Astrocyte of the cerebellum (primary cell): ENCODE results near the gene ATAT1.

Experiments
- DNase-seq: peaks from one replicate; pipeline ENCODE4 v3.0.0-alpha.2; 2011; ENCODE audit warnings: low read depth
- H3K4me3 ChIP-seq: 2 replicates; pipeline ENCODE4 v1.5.1; 2011; ENCODE audit warnings: mild to moderate bottlenecking, low read depth, low read length, moderate library complexity
- in situ Hi-C: cut with HindIII; loops from 2 replicates; pipeline ENCODE4 v1.10.0; 2017; ENCODE audit warnings: low sequenced_read_pairs
- TF ChIP-seq, protein P1 (sequence below): IDR thresholded peaks from 2 replicates; pipeline ENCODE4 v1.5.1; 2012; ENCODE audit warnings: low read length, low read depth, moderate library complexity, mild to moderate bottlenecking; ENCODE audit errors: missing control alignments

ATAT1 gene

DNA sequence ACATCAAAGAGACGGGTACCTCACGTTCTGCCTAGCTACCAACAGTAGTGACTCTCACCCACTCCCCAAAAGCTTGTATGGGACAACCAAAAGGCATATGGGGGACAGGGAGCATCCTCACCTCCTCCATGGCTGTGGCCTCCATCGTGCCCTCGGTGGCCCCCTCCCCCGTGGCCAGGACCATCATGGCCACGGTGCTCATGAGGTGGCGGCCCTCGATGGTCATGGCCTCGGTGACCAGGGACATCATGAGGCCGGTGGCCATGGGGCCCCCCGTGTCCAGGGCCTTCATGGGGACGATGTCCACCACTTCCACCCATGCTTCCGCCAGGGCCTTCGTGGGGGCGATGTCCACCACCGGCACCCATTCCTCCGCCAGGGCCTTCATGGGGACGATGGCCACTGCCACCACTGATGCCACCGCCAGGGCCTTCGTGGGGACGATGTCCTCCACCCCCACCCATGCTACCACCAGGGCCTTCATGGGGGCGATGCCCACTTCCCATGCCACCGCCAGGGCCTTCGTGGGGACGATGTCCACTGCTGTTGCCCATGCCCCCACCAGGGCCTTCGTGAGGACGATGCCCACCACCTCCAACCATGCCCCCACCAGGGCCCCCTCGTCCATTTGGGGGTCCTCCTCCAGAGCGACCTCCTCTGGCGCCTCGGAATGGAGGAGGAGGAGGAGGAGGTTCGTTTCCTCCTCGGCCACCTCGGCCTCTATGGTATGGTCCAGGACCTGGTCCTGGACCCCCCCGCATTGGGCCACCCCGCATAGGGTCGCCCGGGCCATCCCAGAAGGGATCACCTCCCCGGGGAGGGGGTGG lies 24.6 kb upstream of the ATAT1 start:
- TF ChIP-seq, protein P1, sequence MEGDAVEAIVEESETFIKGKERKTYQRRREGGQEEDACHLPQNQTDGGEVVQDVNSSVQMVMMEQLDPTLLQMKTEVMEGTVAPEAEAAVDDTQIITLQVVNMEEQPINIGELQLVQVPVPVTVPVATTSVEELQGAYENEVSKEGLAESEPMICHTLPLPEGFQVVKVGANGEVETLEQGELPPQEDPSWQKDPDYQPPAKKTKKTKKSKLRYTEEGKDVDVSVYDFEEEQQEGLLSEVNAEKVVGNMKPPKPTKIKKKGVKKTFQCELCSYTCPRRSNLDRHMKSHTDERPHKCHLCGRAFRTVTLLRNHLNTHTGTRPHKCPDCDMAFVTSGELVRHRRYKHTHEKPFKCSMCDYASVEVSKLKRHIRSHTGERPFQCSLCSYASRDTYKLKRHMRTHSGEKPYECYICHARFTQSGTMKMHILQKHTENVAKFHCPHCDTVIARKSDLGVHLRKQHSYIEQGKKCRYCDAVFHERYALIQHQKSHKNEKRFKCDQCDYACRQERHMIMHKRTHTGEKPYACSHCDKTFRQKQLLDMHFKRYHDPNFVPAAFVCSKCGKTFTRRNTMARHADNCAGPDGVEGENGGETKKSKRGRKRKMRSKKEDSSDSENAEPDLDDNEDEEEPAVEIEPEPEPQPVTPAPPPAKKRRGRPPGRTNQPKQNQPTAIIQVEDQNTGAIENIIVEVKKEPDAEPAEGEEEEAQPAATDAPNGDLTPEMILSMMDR = no peak
- in situ Hi-C loops = no loop called here
- H3K4me3 ChIP-seq = no peak overlapping the region
- DNase-seq = no peak

DNA sequence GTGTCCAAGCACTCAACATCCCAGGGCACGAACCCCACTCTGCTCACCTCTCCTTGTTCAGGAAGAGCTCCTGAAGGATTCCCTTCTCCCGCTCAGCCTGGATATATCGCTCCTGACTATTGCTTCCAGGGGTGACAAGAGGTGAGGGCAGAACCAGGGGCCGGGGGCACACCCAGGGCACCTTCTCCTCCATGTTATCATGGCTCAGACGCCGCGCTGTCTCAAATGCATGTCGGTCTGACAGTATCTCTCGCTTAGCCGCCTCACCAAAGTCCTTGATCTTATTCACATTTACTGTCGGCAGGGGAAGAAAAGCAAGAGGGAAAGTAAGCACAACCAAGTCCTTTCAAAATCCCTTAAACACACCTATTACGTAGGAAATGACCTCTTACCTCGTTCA lies 22.7 kb upstream of the ATAT1 start:
- in situ Hi-C loops = no loop called here
- H3K4me3 ChIP-seq = no peak overlapping the region
- no peak for DNase-seq
- TF ChIP-seq, protein P1 = no peak

DNA sequence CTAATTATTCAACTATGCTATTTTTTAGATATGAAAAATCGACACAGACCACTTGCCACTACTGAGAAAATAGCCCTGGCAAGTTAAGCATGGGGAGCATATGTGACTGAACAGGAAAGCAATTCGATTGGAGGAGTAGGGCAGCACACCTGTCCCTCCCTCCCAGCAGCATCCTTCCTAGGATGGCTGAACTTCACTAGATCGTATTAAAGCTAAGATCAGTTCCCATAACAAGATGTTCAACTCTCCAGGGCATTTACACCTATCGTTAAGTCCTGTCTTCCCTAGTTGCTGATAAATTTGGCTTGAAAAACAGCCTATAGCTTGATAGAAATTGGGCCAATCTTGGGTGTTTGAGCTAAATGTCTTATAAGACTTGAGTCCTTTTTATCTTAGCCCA lies 16.6 kb upstream of the ATAT1 start:
- H3K4me3 ChIP-seq = no peak overlapping the region
- DNase-seq = no peak
- TF ChIP-seq, protein P1 = no peak
- in situ Hi-C loops = loop anchor here (5.0 kb wide), 1 partner anchor 48 kb away; no protein-coding TSS in a partner anchor

DNA sequence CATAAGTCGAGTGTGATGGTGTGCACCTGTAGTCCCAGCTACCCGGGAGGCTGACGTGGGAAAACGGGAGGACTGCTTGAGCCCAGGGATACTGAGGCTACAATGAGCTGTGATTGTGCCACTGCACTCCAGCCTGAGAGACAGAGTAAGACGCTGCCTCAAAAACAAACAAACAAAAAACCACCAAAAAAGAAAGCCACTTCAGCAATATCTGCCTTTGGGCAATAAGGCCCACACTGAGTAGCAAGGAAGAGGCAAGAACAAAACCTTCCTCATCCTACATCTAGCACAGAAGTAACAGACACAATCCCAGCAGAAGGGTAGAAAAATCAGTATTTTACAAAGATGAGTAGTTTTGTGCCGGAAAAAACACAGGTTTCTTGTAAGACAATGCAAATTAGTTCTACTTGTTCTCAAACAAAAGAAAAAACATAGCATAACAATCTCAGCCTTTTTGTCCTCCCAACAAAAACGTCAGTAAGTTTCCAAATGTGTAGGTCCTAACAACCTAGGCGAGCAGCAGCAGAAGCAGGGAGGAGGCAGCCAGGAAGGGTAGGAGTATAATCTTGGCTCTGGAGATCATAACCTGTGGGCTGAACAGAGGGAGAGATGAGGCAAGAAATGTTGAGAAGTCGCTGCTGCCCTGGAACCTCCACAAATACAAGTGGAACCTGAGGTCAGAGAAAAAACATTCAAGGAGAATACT lies 15.4 kb upstream of the ATAT1 start:
- in situ Hi-C loops = loop anchor here (5.0 kb wide), 1 partner anchor 49 kb away; no protein-coding TSS in a partner anchor
- TF ChIP-seq, protein P1 = no peak
- DNase-seq = no peak
- H3K4me3 ChIP-seq = no peak overlapping the region

DNA sequence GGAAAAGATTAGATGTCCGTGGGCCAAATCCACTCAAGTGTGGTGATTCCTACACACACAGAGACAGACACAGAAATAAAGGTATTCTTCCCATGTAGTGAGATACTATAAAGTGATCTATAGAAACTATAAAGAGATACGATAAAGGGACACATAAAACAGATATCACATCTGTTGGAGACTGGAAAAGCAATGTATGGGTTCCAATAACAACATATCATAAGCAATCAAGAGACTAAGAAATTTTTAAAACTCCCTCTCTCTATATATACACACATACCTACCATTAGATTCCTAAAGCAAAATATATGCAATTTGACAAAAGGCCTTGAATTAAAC lies 14.8 kb upstream of the ATAT1 start:
- no peak overlapping the region for H3K4me3 ChIP-seq
- in situ Hi-C loops = loop anchor here (5.0 kb wide), 1 partner anchor 50 kb away; no protein-coding TSS in a partner anchor
- TF ChIP-seq, protein P1 = no peak
- no peak for DNase-seq

DNA sequence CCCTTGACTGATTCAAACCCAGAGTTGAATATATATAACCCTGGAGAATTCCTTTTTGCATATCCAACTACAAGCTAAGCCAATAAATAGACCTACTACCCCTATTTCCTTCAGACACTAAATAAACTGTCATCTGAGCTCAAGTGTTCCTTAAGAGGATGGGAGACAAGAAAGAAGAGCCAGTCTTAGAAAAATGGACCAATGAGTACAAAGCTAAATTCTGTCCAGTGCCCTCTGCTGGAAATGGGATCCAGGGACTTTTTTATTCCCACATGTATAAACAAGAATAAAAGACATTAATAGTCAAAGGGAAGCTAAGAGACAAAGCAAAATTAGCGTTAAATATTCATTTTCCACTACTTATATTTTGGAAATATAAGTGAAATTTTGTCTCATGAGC lies 14.5 kb upstream of the ATAT1 start:
- H3K4me3 ChIP-seq = no peak overlapping the region
- in situ Hi-C loops = loop anchor here (5.0 kb wide), 1 partner anchor 50 kb away; no protein-coding TSS in a partner anchor
- no peak for DNase-seq
- TF ChIP-seq, protein P1 = peak; percentile 44
